ENCODE data around the gene HOXD4.

Gene HOXD4

DNA sequence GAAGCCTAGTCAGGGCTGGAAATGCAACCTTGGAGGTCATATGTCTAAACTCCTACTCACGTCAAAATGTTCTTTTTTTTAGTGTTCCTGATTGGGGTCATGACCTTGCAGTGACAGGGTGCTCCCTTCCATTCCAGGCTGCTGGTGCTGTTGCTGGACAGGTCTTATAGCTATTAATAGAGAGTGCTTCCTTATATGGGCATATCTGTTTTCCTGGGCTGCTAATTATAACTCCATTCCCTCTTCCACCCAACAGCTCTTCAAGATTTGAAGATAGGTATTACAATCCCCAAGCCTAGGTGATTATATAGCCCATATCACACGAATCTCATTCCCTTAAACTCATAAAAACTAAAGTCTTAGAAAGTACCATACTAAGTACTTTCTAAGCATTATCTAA, 18.4 kb downstream of the HOXD4 start:
- TF ChIP-seq, protein P1, sequence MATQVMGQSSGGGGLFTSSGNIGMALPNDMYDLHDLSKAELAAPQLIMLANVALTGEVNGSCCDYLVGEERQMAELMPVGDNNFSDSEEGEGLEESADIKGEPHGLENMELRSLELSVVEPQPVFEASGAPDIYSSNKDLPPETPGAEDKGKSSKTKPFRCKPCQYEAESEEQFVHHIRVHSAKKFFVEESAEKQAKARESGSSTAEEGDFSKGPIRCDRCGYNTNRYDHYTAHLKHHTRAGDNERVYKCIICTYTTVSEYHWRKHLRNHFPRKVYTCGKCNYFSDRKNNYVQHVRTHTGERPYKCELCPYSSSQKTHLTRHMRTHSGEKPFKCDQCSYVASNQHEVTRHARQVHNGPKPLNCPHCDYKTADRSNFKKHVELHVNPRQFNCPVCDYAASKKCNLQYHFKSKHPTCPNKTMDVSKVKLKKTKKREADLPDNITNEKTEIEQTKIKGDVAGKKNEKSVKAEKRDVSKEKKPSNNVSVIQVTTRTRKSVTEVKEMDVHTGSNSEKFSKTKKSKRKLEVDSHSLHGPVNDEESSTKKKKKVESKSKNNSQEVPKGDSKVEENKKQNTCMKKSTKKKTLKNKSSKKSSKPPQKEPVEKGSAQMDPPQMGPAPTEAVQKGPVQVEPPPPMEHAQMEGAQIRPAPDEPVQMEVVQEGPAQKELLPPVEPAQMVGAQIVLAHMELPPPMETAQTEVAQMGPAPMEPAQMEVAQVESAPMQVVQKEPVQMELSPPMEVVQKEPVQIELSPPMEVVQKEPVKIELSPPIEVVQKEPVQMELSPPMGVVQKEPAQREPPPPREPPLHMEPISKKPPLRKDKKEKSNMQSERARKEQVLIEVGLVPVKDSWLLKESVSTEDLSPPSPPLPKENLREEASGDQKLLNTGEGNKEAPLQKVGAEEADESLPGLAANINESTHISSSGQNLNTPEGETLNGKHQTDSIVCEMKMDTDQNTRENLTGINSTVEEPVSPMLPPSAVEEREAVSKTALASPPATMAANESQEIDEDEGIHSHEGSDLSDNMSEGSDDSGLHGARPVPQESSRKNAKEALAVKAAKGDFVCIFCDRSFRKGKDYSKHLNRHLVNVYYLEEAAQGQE (IDR thresholded peaks at IDR 0.05; ENCODE audit: insufficient read depth in 1 of 2, low read depth in 2 of 2, low read length in 2 of 2) = no peak
- TF ChIP-seq SIN3A (IDR thresholded peaks at IDR 0.05; ENCODE audit: borderline replicate concordance, insufficient read depth, low read length) (no peak), TAF1 (IDR thresholded peaks at IDR 0.05; ENCODE audit: borderline replicate concordance, insufficient read depth, low read length) (no peak), POLR2AphosphoS5 (IDR thresholded peaks at IDR 0.05; ENCODE audit: low read depth, low read length) (no peak)

DNA sequence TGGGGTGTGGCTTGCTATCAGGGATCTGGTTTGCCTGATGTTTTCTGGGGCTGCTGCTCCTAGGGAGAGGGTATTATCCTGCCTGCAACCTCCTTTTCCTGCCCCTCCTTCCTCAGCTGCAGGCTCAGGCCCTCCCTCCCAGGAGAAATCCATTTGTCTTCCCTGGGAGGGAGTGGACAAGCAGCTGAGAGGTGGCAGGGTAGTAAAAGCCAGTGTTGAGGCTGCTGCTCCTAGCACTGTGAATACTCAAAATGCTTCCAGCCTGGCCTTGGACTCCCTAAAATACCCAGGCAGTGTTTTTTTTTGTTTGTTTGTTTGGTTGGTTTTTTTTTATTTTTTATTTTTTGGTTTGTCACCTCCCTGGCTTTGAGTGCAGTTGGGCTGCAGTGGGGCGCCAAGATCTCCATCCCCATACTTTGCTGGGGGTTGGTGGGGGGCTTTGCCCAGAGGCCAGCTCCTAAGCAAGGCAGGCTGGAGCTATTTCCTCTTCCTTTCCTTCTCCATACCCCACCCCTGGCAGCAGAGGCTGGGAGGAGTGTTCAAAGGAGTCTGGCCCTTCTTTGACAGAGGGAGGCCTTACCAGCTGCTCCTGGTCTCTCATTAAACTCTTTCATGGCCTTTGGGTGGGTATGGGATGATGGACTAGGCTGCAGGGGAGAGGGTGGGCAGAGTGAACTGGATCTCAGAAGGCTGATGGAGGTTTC, 19.4 kb downstream of the HOXD4 start:
- no peak for TF ChIP-seq POLR2AphosphoS5 (IDR thresholded peaks at IDR 0.05; ENCODE audit: low read depth, low read length)
- TF ChIP-seq, protein P1 (IDR thresholded peaks at IDR 0.05; ENCODE audit: insufficient read depth in 1 of 2, low read depth in 2 of 2, low read length in 2 of 2) = no peak

GRCh38 chr2:176171351-176172006, 20.1 kb downstream of the HOXD4 start:
- TF ChIP-seq, protein P1 (IDR thresholded peaks at IDR 0.05; ENCODE audit: insufficient read depth in 1 of 2, low read depth in 2 of 2, low read length in 2 of 2) = no peak
- no peak for TF ChIP-seq TAF1 (IDR thresholded peaks at IDR 0.05; ENCODE audit: borderline replicate concordance, insufficient read depth, low read length)
- TF ChIP-seq POLR2AphosphoS5 (IDR thresholded peaks at IDR 0.05; ENCODE audit: low read depth, low read length) = no peak
- TF ChIP-seq SIN3A (IDR thresholded peaks at IDR 0.05; ENCODE audit: borderline replicate concordance, insufficient read depth, low read length) = no peak
- no peak for TF ChIP-seq FOXP2 (optimal IDR thresholded peaks at IDR 0.05; ENCODE audit: borderline replicate concordance, extremely low read depth, extremely low read length, insufficient read depth)

GRCh38 chr2:176172007-176172894, 20.9 kb downstream of the HOXD4 start:
- TF ChIP-seq, protein P1 (IDR thresholded peaks at IDR 0.05; ENCODE audit: insufficient read depth in 1 of 2, low read depth in 2 of 2, low read length in 2 of 2) = no peak
- no peak for TF ChIP-seq SIN3A (IDR thresholded peaks at IDR 0.05; ENCODE audit: borderline replicate concordance, insufficient read depth, low read length)
- no peak for TF ChIP-seq TAF1 (IDR thresholded peaks at IDR 0.05; ENCODE audit: borderline replicate concordance, insufficient read depth, low read length)
- no peak for TF ChIP-seq FOXP2 (optimal IDR thresholded peaks at IDR 0.05; ENCODE audit: borderline replicate concordance, extremely low read depth, extremely low read length, insufficient read depth)
- TF ChIP-seq POLR2AphosphoS5 (IDR thresholded peaks at IDR 0.05; ENCODE audit: low read depth, low read length) = no peak
